Measurements from ENCODE around the gene FOXRED2. TPM values are rescaled to one million over a fixed set of nuclear protein-coding genes. Genes with fewer than 3 reads are reported as not detected.
"Not testable (repeated sequence)": the region's sequence is repeated elsewhere in the genome, so short reads cannot be mapped to it uniquely, and the experiment has no call there.

FOXRED2 gene
- total RNA-seq, 1 donor from 2014 or later, result 6.5 TPM

DNA sequence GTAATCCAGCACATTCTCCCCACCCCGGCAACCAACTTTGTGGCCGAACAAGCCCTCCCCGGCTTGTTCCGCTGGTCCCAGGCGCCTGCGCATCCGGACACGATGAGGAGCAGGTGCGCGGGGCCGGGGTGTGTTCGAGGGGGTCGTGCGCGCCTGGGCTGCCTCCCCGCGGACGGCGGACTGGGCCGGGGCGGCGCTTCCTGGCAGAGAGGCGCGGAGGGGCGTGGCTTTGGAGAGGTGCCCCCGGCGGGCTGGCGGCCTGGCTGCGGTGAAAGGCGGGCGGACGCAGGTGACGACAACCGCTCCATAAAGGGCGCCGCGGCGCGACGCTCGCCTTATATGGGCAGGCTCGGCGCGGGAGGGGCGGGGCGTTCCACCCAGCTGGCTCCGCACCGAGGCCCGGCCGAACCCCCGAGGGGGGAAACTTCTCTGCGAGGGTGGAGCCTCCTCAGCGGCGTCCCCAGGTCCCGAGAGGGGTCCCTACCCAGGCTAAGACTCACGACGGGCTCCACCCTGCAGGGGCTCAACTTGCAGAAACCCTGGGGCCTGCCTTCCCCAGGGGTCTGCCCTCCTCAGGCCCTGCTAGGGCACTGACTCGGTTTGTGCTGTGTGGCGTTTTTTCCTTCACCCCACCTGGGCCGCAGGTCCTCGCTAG is 51.8 kb downstream of the FOXRED2 start:
- ATAC-seq (ENCODE audit: low read depth) (peak; percentile 66), DNase-seq (peak; percentile 91)
- Mint-ChIP-seq H3K27ac (peak overlapping the region; percentile 95), H3K4me1 (peaks cover 56% of the 10 kb centered on the region), H3K36me3 (ENCODE audit: low read depth) (no peaks in the 10 kb centered on the region), H3K9me3 (no peaks in the 10 kb centered on the region), H3K27me3 (no peaks in the 10 kb centered on the region), H3K4me3 (peak overlapping the region; percentile 69)
- CTCF ChIA-PET, result interaction anchor here (1.2 to 1.6 kb wide), 4 partner anchors 15 to 153 kb away, joined by 3 to 5 read pairs (median 4); no protein-coding TSS in a partner anchor
- TF ChIP-seq, protein P1, sequence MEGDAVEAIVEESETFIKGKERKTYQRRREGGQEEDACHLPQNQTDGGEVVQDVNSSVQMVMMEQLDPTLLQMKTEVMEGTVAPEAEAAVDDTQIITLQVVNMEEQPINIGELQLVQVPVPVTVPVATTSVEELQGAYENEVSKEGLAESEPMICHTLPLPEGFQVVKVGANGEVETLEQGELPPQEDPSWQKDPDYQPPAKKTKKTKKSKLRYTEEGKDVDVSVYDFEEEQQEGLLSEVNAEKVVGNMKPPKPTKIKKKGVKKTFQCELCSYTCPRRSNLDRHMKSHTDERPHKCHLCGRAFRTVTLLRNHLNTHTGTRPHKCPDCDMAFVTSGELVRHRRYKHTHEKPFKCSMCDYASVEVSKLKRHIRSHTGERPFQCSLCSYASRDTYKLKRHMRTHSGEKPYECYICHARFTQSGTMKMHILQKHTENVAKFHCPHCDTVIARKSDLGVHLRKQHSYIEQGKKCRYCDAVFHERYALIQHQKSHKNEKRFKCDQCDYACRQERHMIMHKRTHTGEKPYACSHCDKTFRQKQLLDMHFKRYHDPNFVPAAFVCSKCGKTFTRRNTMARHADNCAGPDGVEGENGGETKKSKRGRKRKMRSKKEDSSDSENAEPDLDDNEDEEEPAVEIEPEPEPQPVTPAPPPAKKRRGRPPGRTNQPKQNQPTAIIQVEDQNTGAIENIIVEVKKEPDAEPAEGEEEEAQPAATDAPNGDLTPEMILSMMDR (IDR thresholded peaks at IDR 0.05), result no peak
- POLR2A ChIA-PET, result interaction anchor here (0.6 to 5.6 kb wide), 17 partner anchors 7 to 127 kb away, joined by 3 to 91 read pairs (median 5); partner anchors contain the start of genes MYH9 and TXN2
- intact Hi-C loops (cut with micrococcal nuclease), result loop anchor here (1.0 to 2.0 kb wide), 5 partner anchors 26 to 154 kb away; partner anchors contain the start of genes EIF3D and TXN2

DNA sequence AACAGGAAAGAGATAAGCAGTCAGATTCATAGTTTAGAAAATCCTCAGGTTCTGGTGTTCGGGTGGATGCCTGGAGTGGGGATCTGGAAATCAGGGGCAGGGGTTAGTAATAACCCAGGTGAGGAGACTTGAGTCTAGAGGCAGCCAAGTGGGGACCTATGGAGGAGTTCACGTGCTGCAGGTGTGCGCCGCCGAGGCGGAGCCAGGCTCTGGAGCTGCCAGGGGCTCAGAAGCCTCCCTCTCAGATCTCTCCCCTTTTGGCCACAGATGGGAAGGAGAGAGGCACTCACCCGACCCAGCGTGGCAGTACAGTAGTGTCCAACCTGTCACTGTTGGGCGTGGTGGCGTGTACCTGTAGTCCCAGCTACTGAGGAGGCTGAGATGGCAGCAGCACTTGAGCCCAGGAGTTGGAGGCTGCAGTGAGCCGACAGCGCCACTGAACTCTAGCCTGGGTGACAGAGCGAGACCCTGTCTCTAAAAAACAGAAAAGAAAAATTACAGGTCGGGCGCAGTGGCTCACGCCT is 52.9 kb downstream of the FOXRED2 start:
- Mint-ChIP-seq H3K4me3 (peak overlapping the region; percentile 52), H3K27me3 (no peaks in the 10 kb centered on the region), H3K4me1 (peaks cover 62% of the 10 kb centered on the region), H3K27ac (peak overlapping the region; percentile 95), H3K9me3 (no peaks in the 10 kb centered on the region), H3K36me3 (ENCODE audit: low read depth) (no peaks in the 10 kb centered on the region)
- DNase-seq, result no peak
- TF ChIP-seq, protein P1 (IDR thresholded peaks at IDR 0.05), result no peak
- POLR2A ChIA-PET, result interaction anchor here (0.6 to 5.6 kb wide), 8 partner anchors 8 to 122 kb away, joined by 3 to 91 read pairs (median 4); partner anchors contain the start of gene MYH9
- ATAC-seq (ENCODE audit: low read depth), result no peak
- CTCF ChIA-PET, result interaction anchor here (1.5 kb wide), 1 partner anchor 16 kb away, joined by 4 read pairs; no protein-coding TSS in a partner anchor
- intact Hi-C loops (cut with micrococcal nuclease), result loop anchor here (2.0 kb wide), 1 partner anchor 75 kb away; the partner anchor contains the start of gene EIF3D

GRCh38 chr22:36452978-36453607 is 53.7 kb downstream of the FOXRED2 start:
- H3K27me3 Mint-ChIP-seq; DNase-seq; intact Hi-C loops (cut with micrococcal nuclease); ATAC-seq (ENCODE audit: low read depth); H3K9me3 Mint-ChIP-seq; H3K36me3 Mint-ChIP-seq (ENCODE audit: low read depth): not testable (repeated sequence)
- peaks cover 68% of the 10 kb centered on the region for H3K4me1 Mint-ChIP-seq
- CTCF ChIA-PET, result interaction anchor here (1.5 kb wide), 1 partner anchor 17 kb away, joined by 4 read pairs; no protein-coding TSS in a partner anchor
- H3K27ac Mint-ChIP-seq, result peak overlapping the region; percentile 95
- POLR2A ChIA-PET, result interaction anchor here (0.9 to 5.6 kb wide), 4 partner anchors 10 to 120 kb away, joined by 4 to 91 read pairs (median 14); partner anchors contain the start of genes MYH9 and TXN2
- peak overlapping the region; percentile 67 for H3K4me3 Mint-ChIP-seq

GRCh38 chr22:36452250-36452977 is 54.4 kb downstream of the FOXRED2 start:
- Mint-ChIP-seq H3K36me3 (ENCODE audit: low read depth) (no peaks in the 10 kb centered on the region), H3K27me3 (no peaks in the 10 kb centered on the region), H3K9me3 (no peaks in the 10 kb centered on the region), H3K4me3 (peak overlapping the region; percentile 58), H3K4me1 (peaks cover 73% of the 10 kb centered on the region), H3K27ac (peak overlapping the region; percentile 95)
- CTCF ChIA-PET, result interaction anchor here (1.1 to 1.5 kb wide), 3 partner anchors 18 to 124 kb away, joined by 4 to 8 read pairs (median 4); no protein-coding TSS in a partner anchor
- intact Hi-C loops (cut with micrococcal nuclease), result no loop called here
- no peak for DNase-seq
- TF ChIP-seq, protein P1 (IDR thresholded peaks at IDR 0.05), result no peak
- no peak for ATAC-seq (ENCODE audit: low read depth)
- POLR2A ChIA-PET, result interaction anchor here (0.9 to 5.6 kb wide), 16 partner anchors 9 to 213 kb away, joined by 3 to 91 read pairs (median 5); partner anchors contain the start of genes APOL2, MYH9 and TXN2

DNA sequence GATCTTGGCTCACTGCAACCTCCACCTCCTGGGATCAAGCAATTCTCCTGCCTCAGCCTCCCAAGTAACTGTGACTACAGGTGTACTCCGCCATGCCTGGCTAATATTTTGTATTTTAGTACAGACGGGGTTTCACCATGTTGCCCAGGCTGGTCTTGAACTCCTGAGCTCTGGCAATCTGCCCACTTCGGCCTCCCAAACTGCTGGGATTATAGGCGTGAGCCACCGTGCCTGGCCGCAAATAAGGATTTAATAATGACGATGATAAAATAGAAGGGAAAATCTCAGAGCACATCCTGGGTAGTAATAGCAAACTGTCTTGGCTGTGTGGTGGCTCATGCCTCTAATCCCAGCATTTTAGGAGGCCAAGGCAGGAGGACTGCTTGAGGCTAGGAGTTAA is 55.9 kb downstream of the FOXRED2 start:
- not testable (repeated sequence) for H3K4me3 Mint-ChIP-seq
- CTCF ChIA-PET, result interaction anchor here (1.5 kb wide), 1 partner anchor 20 kb away, joined by 8 read pairs; no protein-coding TSS in a partner anchor

More for the DNA sequence above, 55.9 kb downstream of the FOXRED2 start:
- intact Hi-C loops (cut with micrococcal nuclease), result loop anchor here (1.0 kb wide), 3 partner anchors 46 to 120 kb away; no protein-coding TSS in a partner anchor
- not testable (repeated sequence) for DNase-seq; ATAC-seq (ENCODE audit: low read depth); H3K27me3 Mint-ChIP-seq; H3K36me3 Mint-ChIP-seq (ENCODE audit: low read depth); H3K9me3 Mint-ChIP-seq
- POLR2A ChIA-PET, result interaction anchor here (0.6 to 5.6 kb wide), 8 partner anchors 31 to 122 kb away, joined by 3 to 91 read pairs (median 4); partner anchors contain the start of genes MYH9 and TXN2
- peak overlapping the region; percentile 95 for H3K27ac Mint-ChIP-seq
- peaks cover 70% of the 10 kb centered on the region for H3K4me1 Mint-ChIP-seq
